SH-SY5Y (cell line): ENCODE data around the gene TMCC3.

Experiments used
- GATA2 ChIP-seq: IDR thresholded peaks from 2 replicates; pipeline ENCODE4 v1.6.1; 2011; ENCODE audit warnings: mild to moderate bottlenecking, low read depth, low read length
- GATA3 ChIP-seq: IDR thresholded peaks from 2 replicates; pipeline ENCODE4 v1.6.1; 2011; ENCODE audit warnings: low read depth, mild to moderate bottlenecking, low read length, moderate library complexity

The TMCC3 gene

DNA sequence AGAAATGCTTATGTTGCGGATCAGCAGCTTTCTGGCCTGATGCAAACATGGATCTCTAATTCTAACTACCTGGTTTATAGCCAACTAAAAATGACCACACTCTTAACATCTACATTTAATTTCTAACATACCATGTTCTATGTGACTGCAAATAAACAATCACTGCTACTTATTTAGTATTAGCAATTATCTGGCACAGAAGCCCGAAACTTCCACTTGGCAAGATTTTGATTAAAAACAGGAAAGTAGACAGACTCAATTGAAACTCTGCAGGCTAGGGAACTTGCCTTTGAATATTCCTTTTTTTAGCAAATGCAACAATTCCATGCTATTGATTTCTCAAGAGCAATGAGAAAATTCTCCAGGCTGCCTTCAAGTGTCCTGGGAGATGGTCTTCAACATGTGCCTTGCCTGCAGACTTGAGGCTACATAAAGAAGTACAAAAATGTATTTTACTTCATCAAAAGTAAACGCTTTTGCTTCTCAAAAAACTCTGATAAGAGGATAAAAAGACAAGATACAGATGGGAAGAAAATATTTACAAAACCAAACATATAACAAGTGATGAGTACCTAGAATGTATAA is 9.1 kb upstream of the TMCC3 start:
- TF ChIP-seq GATA3 (no peak), GATA2 (no peak)

DNA sequence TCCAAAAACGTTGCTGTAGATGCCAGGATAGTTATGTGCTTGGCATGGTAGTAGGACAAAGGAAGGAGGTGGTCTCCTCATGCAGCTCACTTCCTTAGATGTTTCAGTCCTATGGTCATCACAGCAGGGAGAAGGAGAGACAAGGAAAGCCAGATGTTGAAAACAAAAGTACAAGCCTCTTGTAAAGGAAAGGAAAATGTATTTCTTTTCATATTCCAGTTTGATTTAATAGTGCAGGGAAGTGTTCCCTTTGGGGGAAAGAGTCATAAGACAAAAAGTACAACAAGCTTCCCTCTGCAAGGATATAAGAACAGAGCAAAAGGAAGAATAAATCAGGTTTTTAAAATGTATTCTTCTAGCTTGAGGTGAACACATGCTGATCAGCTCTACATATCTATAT is 8.6 kb upstream of the TMCC3 start:
- TF ChIP-seq GATA3, result no peak
- TF ChIP-seq GATA2, result no peak

DNA sequence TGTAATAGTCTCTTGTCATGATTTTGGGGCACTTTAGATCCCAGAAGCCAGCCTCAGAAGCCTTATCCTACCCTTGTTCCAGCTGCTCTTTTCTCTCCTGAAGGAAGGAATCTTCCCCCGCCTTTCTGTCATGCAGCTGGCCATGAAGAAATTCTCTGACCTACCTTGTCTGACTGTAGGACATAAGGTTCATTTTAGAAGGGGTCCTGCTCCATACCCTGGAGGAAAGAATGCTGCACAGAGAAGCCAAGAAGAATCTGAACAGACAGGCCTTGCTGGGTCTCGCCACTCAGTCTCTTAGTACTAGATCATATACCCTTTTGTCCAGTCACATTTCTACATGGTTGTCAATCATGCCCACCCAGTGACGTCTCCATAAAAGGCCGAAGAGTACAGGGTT is 6.2 kb upstream of the TMCC3 start:
- TF ChIP-seq GATA2, result no peak
- TF ChIP-seq GATA3, result no peak

DNA sequence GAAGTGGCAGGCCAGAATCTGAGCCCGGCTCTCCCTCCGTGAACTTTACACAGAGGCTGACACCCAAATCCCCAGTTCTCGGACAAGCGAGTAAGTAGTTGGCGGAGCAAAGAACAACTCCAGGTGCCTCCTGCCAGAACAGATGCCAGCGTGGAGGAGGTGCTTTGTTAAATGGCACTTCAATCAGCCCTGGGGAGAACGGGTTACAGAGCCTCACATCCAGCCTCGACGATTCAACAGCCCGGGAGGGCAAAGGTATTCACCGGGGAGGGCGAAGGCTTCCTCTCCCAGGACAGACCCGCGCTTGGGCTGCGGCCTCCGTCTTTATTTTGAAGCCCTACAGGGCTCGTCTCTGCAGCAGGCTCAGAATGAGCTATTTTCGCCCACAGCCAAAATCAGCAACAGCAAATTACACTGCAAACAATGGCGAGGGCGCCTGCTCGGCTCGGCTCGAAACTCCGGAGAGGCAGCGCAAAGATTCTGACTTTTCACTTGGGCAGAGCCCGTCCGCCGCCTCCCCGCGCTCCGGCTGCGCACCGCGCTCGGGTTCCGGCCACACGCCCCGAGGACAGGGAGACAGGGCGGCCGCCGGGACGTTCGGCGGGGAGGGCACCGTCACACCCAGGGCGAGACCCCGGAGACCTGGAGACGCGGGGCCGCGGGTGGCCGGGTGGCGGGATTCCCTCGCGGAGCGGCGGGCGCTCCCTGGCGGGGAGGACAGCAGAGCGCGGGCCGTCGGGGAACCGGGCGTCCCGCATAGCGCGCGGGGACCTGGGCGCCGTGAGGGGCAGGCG is 811 bp downstream of the TMCC3 start:
- TF ChIP-seq GATA2 (no peak), GATA3 (no peak)

DNA sequence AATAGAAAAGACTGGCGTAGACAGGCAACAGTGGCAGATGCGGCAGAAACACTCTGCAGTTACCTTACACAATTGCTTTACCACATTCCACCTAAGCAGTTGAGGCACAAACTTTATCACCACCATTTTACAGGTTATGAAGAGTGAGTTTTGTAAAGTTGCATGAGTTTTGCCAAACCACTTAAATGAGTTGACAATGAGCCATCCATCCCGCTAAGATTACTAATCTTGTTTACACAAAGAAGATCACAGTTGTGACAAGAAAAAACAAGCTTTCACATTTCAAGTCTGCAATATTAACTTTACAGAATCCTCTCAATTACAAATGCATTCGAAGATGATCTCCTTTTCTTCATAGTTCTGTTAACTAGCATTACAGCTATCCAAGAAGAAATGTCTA is 1.8 kb downstream of the TMCC3 start:
- TF ChIP-seq GATA3 (no peak), GATA2 (no peak)

DNA sequence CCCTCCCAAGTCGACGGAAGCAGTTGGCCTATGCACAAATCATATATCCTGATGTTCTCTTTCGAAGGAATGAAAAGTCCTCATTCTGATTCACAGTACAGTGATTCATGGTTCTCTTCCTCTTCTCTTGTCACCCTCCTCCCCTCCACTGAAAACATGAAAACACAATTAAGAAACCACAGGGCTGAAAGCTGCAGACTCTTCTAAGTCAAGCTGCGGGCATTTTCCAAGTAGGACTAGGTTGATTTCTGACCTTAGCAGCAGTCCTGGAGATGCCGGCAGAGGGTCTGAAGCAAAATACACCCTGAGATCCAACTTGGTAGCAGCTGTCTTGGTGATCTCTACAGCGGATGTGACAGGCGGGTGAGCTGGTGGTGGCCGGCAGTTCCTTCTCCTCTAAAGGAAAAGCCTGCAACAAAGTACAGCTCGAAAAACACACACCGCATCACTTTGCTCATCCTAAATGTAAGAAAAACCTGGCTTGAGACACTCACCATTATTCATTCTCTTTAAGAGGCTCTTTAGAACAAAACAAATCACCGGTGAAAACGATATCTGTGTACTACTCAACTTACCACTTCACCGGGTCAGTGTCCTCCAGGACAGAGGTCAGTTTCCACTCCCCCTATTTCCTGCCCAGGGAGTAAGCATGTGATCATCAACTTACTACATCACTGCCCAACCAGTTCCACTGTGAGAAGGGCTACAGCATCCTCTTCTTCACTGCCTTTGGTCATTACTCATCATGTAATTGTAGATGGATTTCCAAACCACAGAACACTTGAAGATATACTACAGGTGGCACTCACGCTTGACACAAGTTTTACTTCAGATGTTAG is 6.0 kb downstream of the TMCC3 start:
- TF ChIP-seq GATA3 (no peak), GATA2 (no peak)

DNA sequence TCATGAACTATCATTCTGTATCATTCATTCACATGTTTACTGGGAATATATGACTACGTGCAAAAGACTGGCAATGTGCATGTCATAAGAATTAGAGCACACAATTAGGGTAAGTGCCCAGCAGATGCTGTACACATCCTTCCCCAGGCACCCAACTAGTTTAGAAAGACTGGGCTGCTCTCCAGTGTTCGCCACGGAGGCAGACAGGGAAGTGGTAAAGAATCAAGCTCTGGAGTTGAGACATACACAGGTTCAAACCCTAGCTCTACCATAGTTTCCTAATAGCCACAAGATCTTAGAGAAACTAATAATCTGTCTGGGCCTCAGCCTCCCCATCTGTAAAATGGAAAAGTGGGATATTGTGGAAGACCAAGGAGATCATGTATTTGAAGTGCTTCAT is 6.8 kb downstream of the TMCC3 start:
- TF ChIP-seq GATA3, result no peak
- no peak for TF ChIP-seq GATA2

DNA sequence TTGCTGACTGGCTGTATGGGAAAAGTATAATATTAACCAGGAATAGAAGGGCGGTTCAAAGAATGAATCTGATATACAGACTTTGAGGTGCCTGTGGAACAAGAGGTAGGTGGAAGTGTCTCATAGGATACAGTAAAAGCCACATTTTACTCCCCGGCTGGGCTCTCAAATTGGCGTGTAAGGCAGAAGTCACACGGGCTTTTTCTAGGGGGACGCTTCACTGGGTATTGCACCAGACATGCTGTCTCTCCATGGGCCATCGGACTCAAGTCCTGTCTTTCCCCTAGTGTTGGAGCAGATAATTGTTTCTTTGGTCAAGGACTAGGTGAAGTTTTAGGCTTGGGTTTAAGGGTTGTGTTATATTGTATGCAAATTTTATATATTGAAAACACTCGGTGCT is 9.1 kb downstream of the TMCC3 start:
- TF ChIP-seq GATA3, result no peak
- TF ChIP-seq GATA2, result no peak

DNA sequence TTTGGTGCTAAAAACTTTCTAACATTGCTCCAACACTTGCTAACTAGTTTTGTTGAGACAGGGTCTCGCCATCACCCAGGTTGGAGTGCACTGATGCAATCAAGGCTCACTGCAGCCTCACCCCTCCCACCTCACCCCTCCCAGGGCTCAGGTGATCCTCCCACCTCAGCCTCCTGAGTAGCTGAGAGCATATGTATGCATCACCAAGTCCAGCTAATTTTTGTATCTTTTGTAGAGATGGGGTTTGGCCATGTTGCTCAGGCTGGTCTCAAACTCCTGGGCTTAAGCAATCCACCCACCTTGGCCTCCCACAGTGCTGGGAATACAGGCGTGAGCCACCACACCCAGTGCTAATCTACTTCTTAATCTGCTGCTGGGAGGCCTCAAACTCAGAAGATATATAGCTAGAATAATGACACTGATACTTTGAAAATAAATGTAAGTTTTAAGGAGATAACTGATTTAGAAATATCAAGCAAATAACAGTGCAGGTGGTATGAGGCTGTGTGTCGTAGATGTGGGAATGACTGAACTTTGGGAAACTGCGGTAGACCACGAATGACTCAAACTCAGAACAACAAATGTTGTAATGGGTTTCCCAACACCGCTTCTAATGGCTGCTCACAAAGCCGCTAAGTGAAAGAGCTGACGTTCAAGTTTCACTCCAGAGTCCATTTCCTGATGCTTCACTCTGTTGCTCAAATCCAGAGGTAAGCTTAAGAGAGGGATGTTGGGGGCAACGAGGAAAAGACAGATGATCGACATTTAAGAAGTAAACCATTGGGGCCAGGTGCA is 10.0 kb downstream of the TMCC3 start:
- TF ChIP-seq GATA3 (no peak), GATA2 (no peak)

DNA sequence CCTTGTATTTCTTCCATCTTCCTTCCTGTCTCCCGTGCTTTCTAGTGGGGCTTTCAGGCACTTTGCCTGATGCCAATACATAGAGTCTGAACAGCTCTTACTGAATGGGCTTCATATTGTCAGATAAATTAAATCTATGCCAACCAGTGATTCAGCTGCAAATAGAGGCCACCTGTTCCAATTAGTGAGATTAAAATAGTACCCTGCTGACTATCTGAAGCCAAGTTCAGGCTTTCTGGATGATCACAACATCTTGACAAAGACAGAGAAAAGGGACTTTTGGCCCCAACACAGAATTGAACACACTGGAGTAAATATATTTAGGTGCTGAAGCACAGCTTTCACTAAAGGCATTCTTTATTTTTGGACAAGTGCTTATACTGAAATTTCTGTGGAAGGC is 11.8 kb downstream of the TMCC3 start:
- TF ChIP-seq GATA2, result no peak
- no peak for TF ChIP-seq GATA3

DNA sequence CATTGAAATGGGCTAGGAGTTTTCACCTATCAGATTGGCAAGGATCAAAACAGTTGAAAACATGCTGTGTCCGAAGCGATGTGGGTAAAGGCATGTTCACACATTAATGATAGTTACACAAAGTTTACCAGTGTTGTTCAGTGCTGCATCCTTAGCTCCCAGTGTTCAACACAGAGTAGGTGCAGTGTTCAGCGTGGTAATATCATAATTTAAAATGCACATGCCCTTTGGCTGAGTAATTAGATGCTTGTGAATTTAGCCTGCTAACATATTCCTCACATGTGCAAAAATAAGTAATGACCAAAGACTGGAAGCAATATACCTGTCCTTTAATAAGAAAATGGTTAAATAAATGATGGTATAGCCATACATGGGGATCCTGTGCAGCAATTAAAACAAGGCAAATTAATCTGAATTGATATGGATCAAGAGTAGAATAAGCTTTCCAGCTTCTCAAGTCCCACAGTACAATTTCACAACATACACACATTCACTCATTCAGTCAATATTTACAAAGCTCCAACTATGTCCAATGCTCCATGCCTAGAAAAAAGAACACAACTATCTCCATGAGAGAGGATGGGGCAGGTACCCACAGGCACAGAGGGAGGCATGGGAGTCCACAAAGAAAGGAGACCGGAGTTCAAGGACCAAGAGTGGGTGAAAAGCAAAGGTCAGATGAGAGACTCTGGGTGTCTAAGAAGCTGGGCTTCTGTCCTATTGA is 12.8 kb downstream of the TMCC3 start:
- TF ChIP-seq GATA3, result no peak
- TF ChIP-seq GATA2, result no peak

DNA sequence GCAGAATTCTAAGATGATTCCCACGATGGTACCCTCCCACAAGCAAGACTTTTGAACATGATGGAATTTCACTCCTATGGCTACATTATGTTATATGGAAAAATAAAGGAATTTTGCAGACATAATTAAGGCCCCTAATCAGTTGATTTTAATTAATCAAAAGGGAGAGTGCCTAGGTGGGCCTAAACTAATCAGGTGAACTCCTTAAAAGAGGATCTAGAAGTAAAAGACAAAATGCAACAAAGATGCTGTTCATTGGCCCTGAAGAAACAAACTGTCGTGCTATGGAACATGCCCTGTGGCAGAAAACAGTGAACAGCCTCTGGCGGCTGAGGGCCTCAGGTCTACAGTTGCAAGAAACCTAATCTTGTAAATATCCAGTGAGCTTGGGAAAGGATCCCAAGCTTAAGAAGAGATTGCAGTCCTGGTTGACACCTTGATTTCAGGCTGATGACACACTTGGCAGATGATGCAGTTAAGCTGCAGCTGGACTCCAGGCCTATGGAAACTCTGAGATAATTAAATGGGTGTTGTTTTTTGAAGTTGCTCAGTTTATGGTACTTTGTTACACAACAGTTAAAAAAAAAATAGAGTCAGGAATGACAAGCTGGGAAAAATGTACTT is 13.8 kb downstream of the TMCC3 start:
- TF ChIP-seq GATA2, result no peak
- TF ChIP-seq GATA3, result no peak

DNA sequence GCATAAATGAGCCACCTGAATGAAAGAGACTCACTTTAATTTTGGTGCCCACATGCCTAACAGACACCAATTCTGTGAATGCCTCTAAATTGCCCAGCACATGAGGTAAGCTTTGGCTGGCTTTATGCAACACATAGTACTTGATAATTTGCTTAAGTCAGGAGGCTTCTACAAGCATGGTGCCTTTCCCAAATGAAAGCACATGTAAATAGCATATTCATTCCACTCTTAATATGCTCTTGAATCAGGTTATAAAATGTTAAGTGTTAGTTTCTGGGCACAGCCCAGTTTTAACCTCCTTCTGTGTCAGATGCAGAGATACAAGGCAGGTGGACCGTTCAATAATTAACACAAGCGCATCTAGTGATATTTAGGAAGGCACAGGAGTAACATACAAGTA is 15.6 kb downstream of the TMCC3 start:
- TF ChIP-seq GATA2 (no peak), GATA3 (no peak)

DNA sequence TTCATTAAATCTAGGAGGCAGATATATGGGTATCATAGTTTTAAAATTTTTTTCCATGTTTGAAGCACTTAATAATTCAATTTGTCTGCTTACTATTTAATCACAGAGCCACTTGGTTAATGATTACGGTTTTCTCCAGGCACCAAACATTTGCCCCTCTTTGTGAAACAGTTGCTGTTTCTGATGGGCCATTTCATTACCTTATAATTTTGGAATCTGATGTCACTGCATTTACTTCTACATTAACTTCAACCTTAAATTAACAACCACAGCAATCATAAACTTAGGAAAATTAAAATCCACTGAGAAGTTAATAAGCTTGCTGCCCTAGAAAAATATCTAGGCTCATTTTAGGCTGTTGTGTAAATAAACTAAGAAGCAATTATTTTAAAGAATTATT is 17.0 kb downstream of the TMCC3 start:
- TF ChIP-seq GATA3, result no peak
- no peak for TF ChIP-seq GATA2
